Measurements from ENCODE around the gene EPG5. TPM values are rescaled to one million over a fixed set of nuclear protein-coding genes. Genes with fewer than 3 reads are reported as not detected.

The EPG5 gene, protein sequence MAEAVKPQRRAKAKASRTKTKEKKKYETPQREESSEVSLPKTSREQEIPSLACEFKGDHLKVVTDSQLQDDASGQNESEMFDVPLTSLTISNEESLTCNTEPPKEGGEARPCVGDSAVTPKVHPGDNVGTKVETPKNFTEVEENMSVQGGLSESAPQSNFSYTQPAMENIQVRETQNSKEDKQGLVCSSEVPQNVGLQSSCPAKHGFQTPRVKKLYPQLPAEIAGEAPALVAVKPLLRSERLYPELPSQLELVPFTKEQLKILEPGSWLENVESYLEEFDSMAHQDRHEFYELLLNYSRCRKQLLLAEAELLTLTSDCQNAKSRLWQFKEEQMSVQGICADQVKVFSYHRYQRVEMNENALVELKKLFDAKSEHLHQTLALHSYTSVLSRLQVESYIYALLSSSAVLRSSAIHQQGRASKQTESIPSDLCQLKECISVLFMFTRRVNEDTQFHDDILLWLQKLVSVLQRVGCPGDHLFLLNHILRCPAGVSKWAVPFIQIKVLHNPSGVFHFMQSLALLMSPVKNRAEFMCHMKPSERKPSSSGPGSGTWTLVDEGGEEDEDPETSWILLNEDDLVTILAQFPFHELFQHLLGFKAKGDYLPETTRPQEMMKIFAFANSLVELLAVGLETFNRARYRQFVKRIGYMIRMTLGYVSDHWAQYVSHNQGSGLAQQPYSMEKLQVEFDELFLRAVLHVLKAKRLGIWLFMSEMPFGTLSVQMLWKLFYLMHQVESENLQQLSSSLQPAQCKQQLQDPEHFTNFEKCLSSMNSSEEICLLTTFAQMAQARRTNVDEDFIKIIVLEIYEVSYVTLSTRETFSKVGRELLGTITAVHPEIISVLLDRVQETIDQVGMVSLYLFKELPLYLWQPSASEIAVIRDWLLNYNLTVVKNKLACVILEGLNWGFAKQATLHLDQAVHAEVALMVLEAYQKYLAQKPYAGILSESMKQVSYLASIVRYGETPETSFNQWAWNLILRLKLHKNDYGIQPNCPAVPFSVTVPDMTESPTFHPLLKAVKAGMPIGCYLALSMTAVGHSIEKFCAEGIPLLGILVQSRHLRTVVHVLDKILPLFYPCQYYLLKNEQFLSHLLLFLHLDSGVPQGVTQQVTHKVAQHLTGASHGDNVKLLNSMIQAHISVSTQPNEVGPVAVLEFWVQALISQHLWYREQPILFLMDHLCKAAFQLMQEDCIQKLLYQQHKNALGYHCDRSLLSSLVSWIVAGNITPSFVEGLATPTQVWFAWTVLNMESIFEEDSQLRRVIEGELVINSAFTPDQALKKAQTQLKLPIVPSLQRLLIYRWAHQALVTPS (N-terminal part only)
- 10 to 100 TPM; 31.3 to 43.8 (median 36.8) TPM for total RNA-seq

DNA sequence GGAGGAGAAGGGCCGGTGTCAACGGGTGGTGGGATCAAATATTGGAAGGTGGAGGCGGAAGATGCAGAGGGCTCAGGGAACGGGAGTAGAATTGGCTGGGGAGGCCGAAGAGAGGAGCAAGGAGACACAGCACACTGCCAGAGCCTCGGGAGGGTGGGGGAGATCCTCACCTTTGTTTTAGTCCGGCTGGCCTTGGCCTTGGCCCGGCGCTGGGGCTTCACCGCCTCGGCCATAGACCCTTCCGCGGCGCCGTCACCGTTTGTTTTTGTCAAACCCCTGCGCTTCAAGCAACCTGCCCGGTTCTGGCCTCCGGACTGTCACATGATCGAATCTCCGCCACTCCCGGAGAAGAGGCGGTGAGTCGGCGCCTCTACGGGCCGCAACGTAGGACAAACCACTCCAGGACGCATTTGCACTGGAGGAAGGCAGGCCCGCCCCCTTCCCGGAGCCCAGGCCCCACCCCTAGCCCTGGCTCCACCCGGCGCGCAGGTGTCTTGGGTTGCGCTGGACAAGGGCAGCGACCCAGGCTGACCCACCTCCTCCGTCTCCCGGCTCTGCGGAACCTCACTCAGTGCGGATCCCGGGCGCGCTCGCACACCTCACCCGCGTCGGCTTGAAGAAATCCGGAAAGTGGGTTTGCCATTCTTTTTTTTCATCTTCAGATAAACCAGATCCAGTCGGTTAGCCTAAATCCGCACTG is at the start of gene EPG5:
Gene EPG5 (minus strand): TSS at position 323 of the 700 bp plus-strand sequence. CDS start 90 bp downstream, at position 233.
- no peak for TF ChIP-seq CTCF (IDR thresholded peaks at IDR 0.05; ENCODE audit: low read depth)

GRCh38 chr18:46013484-46014189 is 46.5 kb upstream of the EPG5 start:
- TF ChIP-seq CTCF (IDR thresholded peaks at IDR 0.05; ENCODE audit: low read depth): no peak

- no peak for TF ChIP-seq CTCF (IDR thresholded peaks at IDR 0.05; ENCODE audit: low read depth)
Observed at GRCh38 chr18:46010676-46011075, 43.5 kb upstream of the EPG5 start.

- TF ChIP-seq CTCF (IDR thresholded peaks at IDR 0.05; ENCODE audit: low read depth): no peak
Observed at GRCh38 chr18:46010050-46010449, 42.9 kb upstream of the EPG5 start.

- no peak for TF ChIP-seq CTCF (IDR thresholded peaks at IDR 0.05; ENCODE audit: low read depth)
Observed at GRCh38 chr18:46009125-46009840, 42.2 kb upstream of the EPG5 start.

- no peak for TF ChIP-seq CTCF (IDR thresholded peaks at IDR 0.05; ENCODE audit: low read depth)
Observed at GRCh38 chr18:46008531-46008930, 41.4 kb upstream of the EPG5 start.

All from subcutaneous adipose tissue (tissue), 4 donors.